Neural cell (in vitro differentiated cells): ENCODE data around the gene PTPRD. TPM values are rescaled to one million over a fixed set of nuclear protein-coding genes. Genes with fewer than 3 reads are reported as not detected.

Experiments
- H2AFZ ChIP-seq: fragments of 200-600, 300-800 bp; sonication (generic), shearing (Covaris generic); 2 replicates; pipeline ENCODE4 v1.6.0; 2014; ENCODE audit warnings: low read depth, mild to moderate bottlenecking, antibody characterized with exemption, low read length, moderate library complexity
- H3F3A ChIP-seq: fragments of 200-600 bp; shearing (Covaris generic); 2 replicates; pipeline ENCODE4 v1.6.1; 2016; ENCODE audit warnings: mild to moderate bottlenecking, moderate library complexity, mixed read lengths, antibody characterized with exemption, low read length; ENCODE audit not compliant: insufficient read depth, poor library complexity, severe bottlenecking
- H3K27ac ChIP-seq: fragments of 200-600, 300-800 bp; sonication (generic), shearing (Covaris generic); 2 replicates; pipeline ENCODE4 v1.5.1; 2014; ENCODE audit warnings: mild to moderate bottlenecking, low read length, moderate library complexity
- H3K27me3 ChIP-seq: fragments of 300-800, 200-600 bp; sonication (generic), shearing (Covaris generic); 2 replicates; pipeline ENCODE4 v1.6.0; 2014; ENCODE audit warnings: mild to moderate bottlenecking, low read depth, low read length, moderate library complexity; ENCODE audit not compliant: insufficient read depth
- H3K36me3 ChIP-seq: fragments of 300-800, 200-600 bp; sonication (generic), shearing (Covaris generic); 2 replicates; pipeline ENCODE4 v1.5.1; 2014; ENCODE audit warnings: mild to moderate bottlenecking, antibody characterized with exemption, low read length, moderate library complexity; ENCODE audit not compliant: insufficient read depth
- H3K4me2 ChIP-seq: fragments of 300-800, 200-600 bp; sonication (generic), shearing (Covaris generic); 2 replicates; pipeline ENCODE4 v1.6.0; 2014; ENCODE audit warnings: mild to moderate bottlenecking, low read length
- H3K4me3 ChIP-seq: fragments of 300-800, 200-600 bp; sonication (generic), shearing (Covaris generic); 2 replicates; pipeline ENCODE4 v1.5.1; 2014; ENCODE audit warnings: mild to moderate bottlenecking, low read length, moderate library complexity
- H3K79me2 ChIP-seq: fragments of 200-600 bp; shearing (Covaris generic); replicated peaks from 2 replicates; pipeline ENCODE4 v1.6.0; 2014; ENCODE audit warnings: mild to moderate bottlenecking, low read length, moderate library complexity; ENCODE audit not compliant: insufficient read depth
- H3K9ac ChIP-seq: fragments of 300-800, 200-600 bp; sonication (generic), shearing (Covaris generic); 2 replicates; pipeline ENCODE4 v1.6.1; 2016; ENCODE audit warnings: mild to moderate bottlenecking, low read length, mixed read lengths
- H3K9me2 ChIP-seq: fragments of 200-600 bp; shearing (Covaris generic); 2 replicates; pipeline ENCODE4 v1.6.1; 2016; ENCODE audit warnings: mild to moderate bottlenecking, low read length, mixed read lengths; ENCODE audit not compliant: insufficient read depth
- H3K9me3 ChIP-seq: fragments of 200-600, 300-800 bp; sonication (generic), shearing (Covaris generic); 2 replicates; pipeline ENCODE4 v1.6.1; 2016; ENCODE audit warnings: mild to moderate bottlenecking, mixed run types, low read length, moderate library complexity, mixed read lengths
- H4K20me1 ChIP-seq: fragments of 200-600 bp; shearing (Covaris generic); 2 replicates; pipeline ENCODE4 v1.6.1; 2016; ENCODE audit warnings: mild to moderate bottlenecking, mixed run types; ENCODE audit not compliant: insufficient read depth
- EP300 ChIP-seq: fragments of 450-650 bp; conservative IDR thresholded peaks from 2 replicates; pipeline ENCODE4 v1.6.1; 2014; ENCODE audit warnings: antibody characterized with exemption, mild to moderate bottlenecking, moderate library complexity; ENCODE audit not compliant: poor library complexity, severe bottlenecking
- EZH2 ChIP-seq: fragments of 200-600, 300-800 bp; shearing (Covaris generic), sonication (generic); IDR thresholded peaks from 2 replicates; pipeline ENCODE4 v1.6.1; 2014; ENCODE audit warnings: antibody characterized with exemption, low read length, borderline replicate concordance, mild to moderate bottlenecking; ENCODE audit not compliant: insufficient read depth, poor library complexity, severe bottlenecking
- MXI1 ChIP-seq: fragments of 450-650 bp; conservative IDR thresholded peaks from 2 replicates; pipeline ENCODE4 v1.6.1; 2014; ENCODE audit warnings: antibody characterized with exemption, mild to moderate bottlenecking; ENCODE audit not compliant: poor library complexity, severe bottlenecking
- POLR2AphosphoS5 ChIP-seq: IDR thresholded peaks from 2 replicates; pipeline ENCODE4 v1.6.1; 2012
- RAD21 ChIP-seq: fragments of 450-650 bp; conservative IDR thresholded peaks from 2 replicates; pipeline ENCODE4 v1.6.1; 2014; ENCODE audit warnings: antibody characterized with exemption, mild to moderate bottlenecking, moderate library complexity
- SMC3 ChIP-seq: fragments of 450-650 bp; conservative IDR thresholded peaks from 2 replicates; pipeline ENCODE4 v1.6.1; 2014; ENCODE audit warnings: antibody characterized with exemption, mild to moderate bottlenecking, moderate library complexity; ENCODE audit not compliant: poor library complexity
- TAF1 ChIP-seq: IDR thresholded peaks from 2 replicates; pipeline ENCODE4 v1.6.1; 2012; ENCODE audit warnings: low read depth
- polyA plus RNA-seq: library from polyadenylated mRNA; depleted of rRNA; stranded (reverse); fragments of >200 nt; gene quantifications from 2 replicates; pipeline ENCODE4 v1.2.3, GENCODE V29; 2014
- TF ChIP-seq, protein P1 (sequence below): IDR thresholded peaks from 2 replicates; pipeline ENCODE4 v1.6.1; 2012; ENCODE audit warnings: borderline replicate concordance
- TF ChIP-seq, protein P2 (sequence below): fragments of 450-650 bp; IDR thresholded peaks from 2 replicates; pipeline ENCODE4 v1.5.1; 2014; ENCODE audit warnings: antibody characterized with exemption, mild to moderate bottlenecking, moderate library complexity; ENCODE audit not compliant: poor library complexity, severe bottlenecking

PTPRD gene
- polyA plus RNA-seq, 1 donor from 2014 or later, result 143 TPM

DNA sequence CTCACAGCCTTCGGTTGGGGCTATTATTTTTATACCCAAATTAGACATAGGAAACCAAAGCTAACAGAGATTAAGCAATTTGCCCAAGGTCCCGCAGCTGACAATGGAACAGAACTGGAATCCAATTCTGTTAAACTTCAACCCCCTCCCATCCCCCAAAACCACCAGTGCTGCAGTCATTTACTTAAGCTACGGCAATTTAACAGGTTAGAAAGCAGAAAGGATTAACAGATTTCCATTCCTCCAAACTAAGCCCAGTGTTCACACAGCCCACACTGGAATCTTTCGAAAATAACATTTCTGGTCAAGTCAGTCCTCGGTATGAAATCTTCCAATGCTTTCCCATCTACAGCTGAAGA lies 1790.2 kb downstream of the PTPRD start:
- no peak overlapping the region for H3K27ac ChIP-seq
- no peak overlapping the region for H3K4me2 ChIP-seq

DNA sequence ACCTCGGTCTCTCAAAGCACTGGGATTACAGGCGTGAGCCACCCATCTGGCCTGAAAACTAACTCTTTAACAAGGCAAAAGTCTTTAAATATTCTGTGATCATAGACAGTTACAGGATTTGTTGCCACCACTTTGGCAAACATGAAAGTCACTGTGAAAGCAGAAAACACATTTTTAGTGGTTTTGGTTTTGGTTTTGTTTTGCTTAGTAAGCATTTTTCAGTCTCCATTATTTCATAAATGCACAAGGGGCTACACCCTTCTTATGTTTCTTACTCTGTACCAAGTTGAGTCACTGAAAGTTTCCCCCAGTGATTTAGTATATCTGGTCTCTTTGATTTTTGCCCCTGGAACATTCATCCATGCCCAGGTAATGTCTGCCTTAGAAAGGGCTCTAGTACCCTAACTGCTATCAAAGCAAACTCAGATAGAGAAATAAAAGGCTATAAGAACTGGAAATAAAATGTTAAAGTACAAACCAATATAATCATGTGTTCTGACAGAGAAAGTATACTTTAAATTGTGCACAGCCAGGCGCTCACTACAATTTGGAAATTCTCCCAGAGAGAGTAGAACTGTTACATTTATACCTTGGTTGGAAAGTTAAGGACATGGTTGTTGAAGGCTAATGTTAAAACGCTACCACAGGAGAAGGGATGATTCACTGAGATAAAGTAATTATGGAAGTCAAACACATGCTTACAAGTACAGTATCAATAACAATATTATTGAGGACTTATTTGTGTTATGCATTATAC lies 1790.7 kb downstream of the PTPRD start:
- no peak overlapping the region for H3K4me3 ChIP-seq
- no peak overlapping the region for H2AFZ ChIP-seq
- TF ChIP-seq EP300 (no peak), EZH2 (no peak), SMC3 (no peak)
- no peaks in the 10 kb centered on the region for H4K20me1 ChIP-seq
- H3K27ac ChIP-seq, result no peak overlapping the region
- H3F3A ChIP-seq, result no peaks in the 10 kb centered on the region
- no peaks in the 10 kb centered on the region for H3K9me3 ChIP-seq
- peaks cover 46% of the 10 kb centered on the region for H3K79me2 ChIP-seq
- H3K9me2 ChIP-seq, result no peaks in the 10 kb centered on the region
- H3K36me3 ChIP-seq, result no peaks in the 10 kb centered on the region
- no peak overlapping the region for H3K9ac ChIP-seq
- H3K4me2 ChIP-seq, result no peak overlapping the region
- H3K27me3 ChIP-seq, result no peaks in the 10 kb centered on the region

More for the DNA sequence above, 1790.2 kb downstream of the PTPRD start:
- Histone ChIP-seq H3K9me2 (no peaks in the 10 kb centered on the region), H2AFZ (no peak overlapping the region), H3K27me3 (no peaks in the 10 kb centered on the region), H4K20me1 (no peaks in the 10 kb centered on the region), H3F3A (no peaks in the 10 kb centered on the region), H3K4me3 (no peak overlapping the region), H3K9ac (no peak overlapping the region), H3K79me2 (peaks cover 47% of the 10 kb centered on the region), H3K36me3 (no peaks in the 10 kb centered on the region), H3K9me3 (no peaks in the 10 kb centered on the region)
- TF ChIP-seq MXI1 (no peak), SMC3 (no peak), RAD21 (no peak), POLR2AphosphoS5 (no peak), EZH2 (no peak), EP300 (no peak), TAF1 (no peak)
- TF ChIP-seq, protein P1, sequence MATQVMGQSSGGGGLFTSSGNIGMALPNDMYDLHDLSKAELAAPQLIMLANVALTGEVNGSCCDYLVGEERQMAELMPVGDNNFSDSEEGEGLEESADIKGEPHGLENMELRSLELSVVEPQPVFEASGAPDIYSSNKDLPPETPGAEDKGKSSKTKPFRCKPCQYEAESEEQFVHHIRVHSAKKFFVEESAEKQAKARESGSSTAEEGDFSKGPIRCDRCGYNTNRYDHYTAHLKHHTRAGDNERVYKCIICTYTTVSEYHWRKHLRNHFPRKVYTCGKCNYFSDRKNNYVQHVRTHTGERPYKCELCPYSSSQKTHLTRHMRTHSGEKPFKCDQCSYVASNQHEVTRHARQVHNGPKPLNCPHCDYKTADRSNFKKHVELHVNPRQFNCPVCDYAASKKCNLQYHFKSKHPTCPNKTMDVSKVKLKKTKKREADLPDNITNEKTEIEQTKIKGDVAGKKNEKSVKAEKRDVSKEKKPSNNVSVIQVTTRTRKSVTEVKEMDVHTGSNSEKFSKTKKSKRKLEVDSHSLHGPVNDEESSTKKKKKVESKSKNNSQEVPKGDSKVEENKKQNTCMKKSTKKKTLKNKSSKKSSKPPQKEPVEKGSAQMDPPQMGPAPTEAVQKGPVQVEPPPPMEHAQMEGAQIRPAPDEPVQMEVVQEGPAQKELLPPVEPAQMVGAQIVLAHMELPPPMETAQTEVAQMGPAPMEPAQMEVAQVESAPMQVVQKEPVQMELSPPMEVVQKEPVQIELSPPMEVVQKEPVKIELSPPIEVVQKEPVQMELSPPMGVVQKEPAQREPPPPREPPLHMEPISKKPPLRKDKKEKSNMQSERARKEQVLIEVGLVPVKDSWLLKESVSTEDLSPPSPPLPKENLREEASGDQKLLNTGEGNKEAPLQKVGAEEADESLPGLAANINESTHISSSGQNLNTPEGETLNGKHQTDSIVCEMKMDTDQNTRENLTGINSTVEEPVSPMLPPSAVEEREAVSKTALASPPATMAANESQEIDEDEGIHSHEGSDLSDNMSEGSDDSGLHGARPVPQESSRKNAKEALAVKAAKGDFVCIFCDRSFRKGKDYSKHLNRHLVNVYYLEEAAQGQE, result no peak
- TF ChIP-seq, protein P2, sequence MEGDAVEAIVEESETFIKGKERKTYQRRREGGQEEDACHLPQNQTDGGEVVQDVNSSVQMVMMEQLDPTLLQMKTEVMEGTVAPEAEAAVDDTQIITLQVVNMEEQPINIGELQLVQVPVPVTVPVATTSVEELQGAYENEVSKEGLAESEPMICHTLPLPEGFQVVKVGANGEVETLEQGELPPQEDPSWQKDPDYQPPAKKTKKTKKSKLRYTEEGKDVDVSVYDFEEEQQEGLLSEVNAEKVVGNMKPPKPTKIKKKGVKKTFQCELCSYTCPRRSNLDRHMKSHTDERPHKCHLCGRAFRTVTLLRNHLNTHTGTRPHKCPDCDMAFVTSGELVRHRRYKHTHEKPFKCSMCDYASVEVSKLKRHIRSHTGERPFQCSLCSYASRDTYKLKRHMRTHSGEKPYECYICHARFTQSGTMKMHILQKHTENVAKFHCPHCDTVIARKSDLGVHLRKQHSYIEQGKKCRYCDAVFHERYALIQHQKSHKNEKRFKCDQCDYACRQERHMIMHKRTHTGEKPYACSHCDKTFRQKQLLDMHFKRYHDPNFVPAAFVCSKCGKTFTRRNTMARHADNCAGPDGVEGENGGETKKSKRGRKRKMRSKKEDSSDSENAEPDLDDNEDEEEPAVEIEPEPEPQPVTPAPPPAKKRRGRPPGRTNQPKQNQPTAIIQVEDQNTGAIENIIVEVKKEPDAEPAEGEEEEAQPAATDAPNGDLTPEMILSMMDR, result no peak
